SK-N-SH (cell line): ENCODE data around the gene NCS1. TPM values are rescaled to one million over a fixed set of nuclear protein-coding genes. Genes with fewer than 3 reads are reported as not detected.

ENCODE experiments used
- CTCF ChIA-PET: fragments of 300-600, 350-600 bp; formaldehyde crosslinking; extraction: SDS; loops from one replicate; lab custom pipeline; 2021; lab: Yijun Ruan, JAX
- POLR2A ChIA-PET: fragments of 350-600 bp; sonication (Branson Sonifier 250); formaldehyde crosslinking; extraction: SDS; loops from one replicate; lab custom pipeline; 2020; ENCODE audit warnings: antibody characterized with exemption, inconsistent platforms; lab: Yijun Ruan, JAX
- DNase-seq: peaks from one replicate; pipeline ENCODE4 v3.0.0; 2012
- H2AFZ ChIP-seq: fragments of 200-600 bp; sonication (generic); 2 replicates; pipeline ENCODE4 v1.8.1; 2016; ENCODE audit warnings: antibody characterized with exemption, mild to moderate bottlenecking, low read depth
- H3F3A ChIP-seq: fragments of 200-600 bp; sonication (generic); replicated peaks from 2 replicates; pipeline ENCODE3; 2016; ENCODE audit warnings: antibody characterized with exemption, mild to moderate bottlenecking; ENCODE audit not compliant: insufficient read depth
- H3K27ac ChIP-seq, 2 experiments: fragments of 200-500 bp in 1 of 2; fragments of 200-600 bp in 1 of 2; sonication (Bioruptor generic) in 1 of 2; sonication (generic), shearing (Covaris generic) in 1 of 2; 2 replicates each; pipeline versions ENCODE4 v1.5.1 to v1.6.1; 2014 to 2016; ENCODE audit warnings: low read depth in 2 of 2, inconsistent platforms in 1 of 2, low read length in 1 of 2, mild to moderate bottlenecking in 1 of 2, mixed read lengths in 1 of 2
- H3K27me3 ChIP-seq: fragments of 200-600 bp; sonication (generic), shearing (Covaris generic); 2 replicates; pipeline ENCODE4 v1.6.1; 2016; ENCODE audit warnings: mixed run types; ENCODE audit not compliant: insufficient read depth
- H3K36me3 ChIP-seq, 2 experiments: fragments of 200-500 bp in 1 of 2; fragments of 200-600 bp in 1 of 2; sonication (Bioruptor generic) in 1 of 2; sonication (generic) in 1 of 2; replicated peaks in 1 of 2; 2 replicates each; pipeline versions ENCODE3 to v1.5.1; 2014 to 2016; ENCODE audit warnings: low read length in 1 of 2, mild to moderate bottlenecking in 1 of 2; ENCODE audit not compliant: insufficient read depth in 2 of 2, control insufficient read depth in 1 of 2
- H3K4me1 ChIP-seq, 2 experiments: fragments of 200-500 bp in 1 of 2; fragments of 200-600 bp in 1 of 2; sonication (Bioruptor generic) in 1 of 2; sonication (generic), shearing (Covaris generic) in 1 of 2; 2 replicates each; pipeline versions ENCODE4 v1.5.1 to v1.6.1; 2014 to 2016; ENCODE audit warnings: low read depth in 1 of 2, low read length in 1 of 2, mixed run types in 1 of 2; ENCODE audit not compliant: insufficient read depth in 2 of 2, control insufficient read depth in 1 of 2
- H3K4me2 ChIP-seq: fragments of 200-600 bp; sonication (generic), shearing (Covaris generic); 2 replicates; pipeline ENCODE4 v1.6.1; 2017; ENCODE audit warnings: mixed run types
- H3K4me3 ChIP-seq, 2 experiments: fragments of 200-500 bp in 1 of 2; fragments of 200-600 bp in 1 of 2; sonication (Bioruptor generic) in 1 of 2; sonication (generic), shearing (Covaris generic) in 1 of 2; 2 replicates each; pipeline versions ENCODE4 v1.5.1 to v1.8.1; 2014 to 2016; ENCODE audit warnings: low read depth in 2 of 2, inconsistent platforms in 1 of 2, low read length in 1 of 2, mild to moderate bottlenecking in 1 of 2, mixed read lengths in 1 of 2, moderate library complexity in 1 of 2
- H3K79me2 ChIP-seq: fragments of 200-600 bp; sonication (generic); 2 replicates; pipeline ENCODE4 v1.8.1; 2017; ENCODE audit warnings: mild to moderate bottlenecking; ENCODE audit not compliant: insufficient read depth
- H3K9ac ChIP-seq: fragments of 200-600 bp; sonication (generic); 2 replicates; pipeline ENCODE4 v1.6.1; 2017; ENCODE audit warnings: mixed run types
- H3K9me2 ChIP-seq: fragments of 200-600 bp; sonication (generic); 2 replicates; pipeline ENCODE4 v1.6.1; 2017; ENCODE audit warnings: mixed run types
- H3K9me3 ChIP-seq: fragments of 200-600 bp; sonication (generic); 2 replicates; pipeline ENCODE4 v1.6.1; 2017; ENCODE audit warnings: mixed run types, mild to moderate bottlenecking, moderate library complexity
- H4K20me1 ChIP-seq: fragments of 200-600 bp; sonication (generic); 2 replicates; pipeline ENCODE4 v1.6.1; 2017; ENCODE audit warnings: mild to moderate bottlenecking, mixed run types; ENCODE audit not compliant: insufficient read depth
- GABPA ChIP-seq: IDR thresholded peaks from 2 replicates; pipeline ENCODE4 v1.4.0; 2012; ENCODE audit warnings: low read depth, mild to moderate bottlenecking
- GATA2 ChIP-seq: sonication (generic); formaldehyde crosslinking; IDR thresholded peaks from 2 replicates; pipeline ENCODE4 v1.5.0; 2020; ENCODE audit warnings: mild to moderate bottlenecking, missing genetic modification reagents
- MXI1 ChIP-seq: IDR thresholded peaks from 2 replicates; pipeline ENCODE4 v1.6.1; 2012; ENCODE audit warnings: mild to moderate bottlenecking, low read depth, low read length, improper control_type of control experiment
- REST ChIP-seq: IDR thresholded peaks from 2 replicates; pipeline ENCODE4 v1.6.1; 2012; ENCODE audit warnings: mild to moderate bottlenecking, low read depth, low read length, moderate library complexity
- RFX5 ChIP-seq: IDR thresholded peaks from 2 replicates; pipeline ENCODE4 v1.6.1; 2012; ENCODE audit warnings: mild to moderate bottlenecking, improper control_type of control experiment, low read length
- TCF12 ChIP-seq: IDR thresholded peaks from 2 replicates; pipeline ENCODE4 v1.4.0; 2012
- WGBS: methylation state at CpG from one replicate; pipeline ENCODE4 v1.1.6; 2017; ENCODE audit warnings: low lambda C conversion rate; 5-methylcytosine and 5-hydroxymethylcytosine counted together
- polyA plus RNA-seq, 3 experiments: library from polyadenylated mRNA; depleted of rRNA; stranded (reverse); fragments of >200 nt; gene quantifications; 2 replicates each; pipeline ENCODE4 v1.2.3, GENCODE V29; 2012
- TF ChIP-seq, protein P1 (sequence below): IDR thresholded peaks from 2 replicates; pipeline ENCODE4 v1.4.0; 2012; ENCODE audit warnings: low read depth, borderline replicate concordance
- TF ChIP-seq, protein P2 (sequence below): fragments of 200-600 bp; sonication (generic); IDR thresholded peaks from 2 replicates; pipeline ENCODE4 v1.6.1; 2017; ENCODE audit warnings: antibody characterized with exemption, mild to moderate bottlenecking, moderate library complexity

Gene NCS1
- polyA plus RNA-seq, 1 of the 3 experiments (the other 2 are of a cell fraction): 40.6 TPM

DNA sequence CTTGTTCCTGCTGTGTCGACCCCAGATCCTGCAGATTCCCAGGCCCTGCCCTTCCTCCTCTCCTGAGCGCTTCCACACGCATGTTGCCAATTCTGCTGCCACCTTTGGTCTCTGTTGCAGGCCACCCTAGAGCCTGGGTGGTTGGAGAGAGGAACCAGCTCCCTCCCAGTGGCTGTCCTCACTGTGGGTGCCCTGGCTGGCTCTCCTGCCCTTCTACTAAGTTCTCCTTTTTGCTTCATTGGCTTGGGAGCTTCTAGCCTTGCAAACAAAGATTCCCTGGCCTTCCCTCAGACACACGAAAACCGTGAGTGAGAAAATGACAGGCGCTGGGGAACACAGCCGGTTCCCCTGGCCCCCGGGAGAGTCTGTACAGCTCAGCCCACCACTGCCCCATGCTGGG is 14.2 kb upstream of the NCS1 start (continued):
- TF ChIP-seq, protein P1, sequence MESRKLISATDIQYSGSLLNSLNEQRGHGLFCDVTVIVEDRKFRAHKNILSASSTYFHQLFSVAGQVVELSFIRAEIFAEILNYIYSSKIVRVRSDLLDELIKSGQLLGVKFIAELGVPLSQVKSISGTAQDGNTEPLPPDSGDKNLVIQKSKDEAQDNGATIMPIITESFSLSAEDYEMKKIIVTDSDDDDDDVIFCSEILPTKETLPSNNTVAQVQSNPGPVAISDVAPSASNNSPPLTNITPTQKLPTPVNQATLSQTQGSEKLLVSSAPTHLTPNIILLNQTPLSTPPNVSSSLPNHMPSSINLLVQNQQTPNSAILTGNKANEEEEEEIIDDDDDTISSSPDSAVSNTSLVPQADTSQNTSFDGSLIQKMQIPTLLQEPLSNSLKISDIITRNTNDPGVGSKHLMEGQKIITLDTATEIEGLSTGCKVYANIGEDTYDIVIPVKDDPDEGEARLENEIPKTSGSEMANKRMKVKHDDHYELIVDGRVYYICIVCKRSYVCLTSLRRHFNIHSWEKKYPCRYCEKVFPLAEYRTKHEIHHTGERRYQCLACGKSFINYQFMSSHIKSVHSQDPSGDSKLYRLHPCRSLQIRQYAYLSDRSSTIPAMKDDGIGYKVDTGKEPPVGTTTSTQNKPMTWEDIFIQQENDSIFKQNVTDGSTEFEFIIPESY: no peak
- TF ChIP-seq, protein P2, sequence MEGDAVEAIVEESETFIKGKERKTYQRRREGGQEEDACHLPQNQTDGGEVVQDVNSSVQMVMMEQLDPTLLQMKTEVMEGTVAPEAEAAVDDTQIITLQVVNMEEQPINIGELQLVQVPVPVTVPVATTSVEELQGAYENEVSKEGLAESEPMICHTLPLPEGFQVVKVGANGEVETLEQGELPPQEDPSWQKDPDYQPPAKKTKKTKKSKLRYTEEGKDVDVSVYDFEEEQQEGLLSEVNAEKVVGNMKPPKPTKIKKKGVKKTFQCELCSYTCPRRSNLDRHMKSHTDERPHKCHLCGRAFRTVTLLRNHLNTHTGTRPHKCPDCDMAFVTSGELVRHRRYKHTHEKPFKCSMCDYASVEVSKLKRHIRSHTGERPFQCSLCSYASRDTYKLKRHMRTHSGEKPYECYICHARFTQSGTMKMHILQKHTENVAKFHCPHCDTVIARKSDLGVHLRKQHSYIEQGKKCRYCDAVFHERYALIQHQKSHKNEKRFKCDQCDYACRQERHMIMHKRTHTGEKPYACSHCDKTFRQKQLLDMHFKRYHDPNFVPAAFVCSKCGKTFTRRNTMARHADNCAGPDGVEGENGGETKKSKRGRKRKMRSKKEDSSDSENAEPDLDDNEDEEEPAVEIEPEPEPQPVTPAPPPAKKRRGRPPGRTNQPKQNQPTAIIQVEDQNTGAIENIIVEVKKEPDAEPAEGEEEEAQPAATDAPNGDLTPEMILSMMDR: no peak
- TF ChIP-seq RFX5 (no peak), GABPA (no peak)

GRCh38 chr9:130159057-130159456 is 13.1 kb upstream of the NCS1 start:
- no peak overlapping the region for H3K27ac ChIP-seq
- H3K4me3 ChIP-seq: no peak overlapping the region
- H3K79me2 ChIP-seq: no peaks in the 10 kb centered on the region
- H3K9me3 ChIP-seq: no peaks in the 10 kb centered on the region
- no peaks in the 10 kb centered on the region; a peak in 1 of 4 replicates for H3K4me1 ChIP-seq
- no peaks in the 10 kb centered on the region for H3K9me2 ChIP-seq
- CTCF ChIA-PET: no interaction called here
- TF ChIP-seq MXI1 (no peak), TCF12 (no peak), REST (no peak), GATA2 (CRISPR knock-in tag) (no peak)
- no peaks in the 10 kb centered on the region for H3K36me3 ChIP-seq
- POLR2A ChIA-PET: no interaction called here
- H3F3A ChIP-seq: no peaks in the 10 kb centered on the region
- H4K20me1 ChIP-seq: no peaks in the 10 kb centered on the region
- H3K9ac ChIP-seq: no peak overlapping the region
- DNase-seq: no peak
- no peak overlapping the region for H2AFZ ChIP-seq
- H3K4me2 ChIP-seq: no peak overlapping the region
- 82% methylated on average over 8 of the region's 8 CpGs for WGBS
- no peaks in the 10 kb centered on the region for H3K27me3 ChIP-seq
